ENCODE measurements around the gene GIGYF1.
A peak's percentile ranks its signal among the peaks of the same experiment; 100 is the strongest.

Gene GIGYF1

DNA sequence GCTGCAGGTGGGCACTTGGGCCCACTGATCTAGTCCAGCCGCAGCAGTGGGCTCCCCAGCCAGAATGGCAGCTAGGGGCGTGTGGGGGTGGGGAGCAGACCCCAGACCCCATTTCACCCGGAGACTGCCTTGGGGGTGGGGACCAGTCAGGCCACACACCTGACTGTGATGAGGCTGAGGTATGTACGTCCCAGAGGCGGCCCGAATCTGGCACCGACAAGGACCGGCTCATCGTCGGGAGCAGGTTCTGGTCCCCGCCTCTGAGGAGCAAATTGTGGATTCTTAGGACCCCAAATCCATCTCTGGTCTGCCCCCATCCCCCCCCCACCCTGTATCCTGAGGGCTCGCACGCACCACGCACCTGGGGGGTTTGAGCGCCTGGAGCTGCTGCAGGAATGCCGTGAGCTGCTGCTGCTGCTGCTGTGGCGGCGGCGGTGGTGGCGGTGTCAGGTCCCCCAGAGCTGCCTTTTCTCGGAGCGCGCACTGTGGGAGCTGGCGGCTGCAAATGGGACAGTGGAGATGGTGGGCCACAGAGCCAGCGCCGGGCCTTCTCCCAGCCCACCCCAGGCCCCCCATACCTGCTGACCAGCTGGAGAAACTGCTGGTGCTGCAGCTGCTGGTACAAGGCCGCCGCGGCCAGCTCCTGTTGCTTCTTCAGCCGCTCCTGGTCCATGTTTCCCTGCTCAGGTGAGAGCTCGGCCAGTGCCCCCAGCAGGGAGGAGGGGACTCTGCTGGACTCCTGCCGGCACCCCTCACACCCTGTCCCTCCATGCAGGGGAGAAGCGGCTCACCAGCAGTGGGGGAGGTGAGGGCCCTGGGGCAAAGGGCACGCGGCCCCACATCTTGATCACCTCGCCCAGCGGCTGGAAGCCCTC, 10.2 kb downstream of the GIGYF1 start:
- DNase-seq (ENCODE audit: low read depth): no peak

DNA sequence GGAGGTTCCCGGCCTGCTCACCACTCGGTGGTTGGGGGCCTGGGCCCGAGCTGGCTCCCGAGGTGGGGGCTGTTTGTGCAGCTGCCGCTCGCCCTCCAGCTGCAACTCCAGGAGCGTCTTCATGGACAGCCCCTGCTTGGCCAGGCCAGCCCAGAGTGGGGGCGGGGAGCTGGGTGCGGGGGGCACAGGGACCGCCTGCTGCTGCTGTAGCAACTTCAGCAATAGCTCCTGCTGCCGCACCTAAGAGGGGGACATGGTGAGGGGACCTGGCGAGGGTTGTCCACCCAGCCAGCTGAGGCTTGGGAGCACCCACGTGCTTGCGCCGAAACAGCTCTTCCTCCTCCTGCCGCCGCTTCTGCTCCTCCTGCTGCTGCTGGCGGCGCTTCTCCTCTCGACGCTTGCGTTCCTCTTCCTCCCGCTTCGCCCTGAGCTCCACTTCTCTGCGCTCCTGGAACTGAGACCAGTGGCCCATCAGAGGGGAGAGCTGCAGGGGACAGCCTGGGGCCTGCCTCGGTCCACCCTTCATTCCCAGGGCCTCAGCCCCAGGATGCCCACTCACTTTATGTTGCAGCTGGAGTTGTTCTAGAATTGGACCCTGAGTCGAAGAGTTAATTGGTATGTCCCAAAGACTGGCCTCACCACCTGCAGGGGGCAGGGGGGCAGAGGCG, 10.9 kb downstream of the GIGYF1 start:
- DNase-seq (ENCODE audit: low read depth): no peak

- DNase-seq (ENCODE audit: low read depth): no peak
Measured at GRCh38 chr7:100682228-100682741, 11.8 kb downstream of the GIGYF1 start.

DNA sequence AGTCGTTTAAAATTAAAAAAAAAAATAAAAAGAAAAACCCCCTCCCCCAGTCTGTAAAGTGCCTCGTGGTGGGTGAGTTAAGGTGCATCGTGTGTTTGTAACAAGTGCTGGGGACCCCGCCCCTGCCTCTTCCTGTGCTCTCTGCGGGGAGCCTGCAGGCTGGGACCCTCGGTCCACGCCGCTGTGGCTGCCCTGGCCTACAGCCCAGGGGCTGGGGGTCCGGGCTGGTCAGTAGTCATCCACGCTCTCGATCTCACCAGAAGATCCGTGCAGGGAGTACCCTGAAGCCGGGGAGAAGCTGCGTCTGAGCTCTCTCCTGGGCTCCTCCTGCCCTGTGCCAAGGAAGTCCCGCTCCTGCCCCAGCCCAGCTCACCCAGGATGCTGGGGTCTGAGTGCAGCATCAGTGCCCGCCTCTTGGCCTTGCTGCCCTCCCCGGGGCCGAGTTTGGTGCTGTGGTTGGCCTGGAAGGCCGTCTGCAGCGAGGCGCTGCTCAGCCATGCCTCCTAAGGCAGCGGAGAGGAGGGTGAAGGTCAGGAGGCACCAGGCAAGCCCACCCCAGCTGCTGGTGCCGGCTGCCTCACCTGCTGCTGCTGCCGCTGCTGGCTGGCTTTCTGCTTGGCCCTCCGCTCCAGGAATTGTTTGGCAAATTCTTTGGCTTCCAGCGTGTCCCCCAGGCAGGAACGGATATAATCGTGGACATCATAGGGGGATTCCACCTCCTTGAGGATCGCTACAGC, 12.4 kb downstream of the GIGYF1 start:
- DNase-seq (ENCODE audit: low read depth): no peak

- no peak for DNase-seq (ENCODE audit: low read depth)
Measured at GRCh38 chr7:100680576-100681271, 13.3 kb downstream of the GIGYF1 start.

GRCh38 chr7:100679927-100680575, 14.0 kb downstream of the GIGYF1 start:
- DNase-seq (ENCODE audit: low read depth): peak; percentile 81

GRCh38 chr7:100679129-100679926, 14.7 kb downstream of the GIGYF1 start:
- DNase-seq (ENCODE audit: low read depth): no peak

DNA sequence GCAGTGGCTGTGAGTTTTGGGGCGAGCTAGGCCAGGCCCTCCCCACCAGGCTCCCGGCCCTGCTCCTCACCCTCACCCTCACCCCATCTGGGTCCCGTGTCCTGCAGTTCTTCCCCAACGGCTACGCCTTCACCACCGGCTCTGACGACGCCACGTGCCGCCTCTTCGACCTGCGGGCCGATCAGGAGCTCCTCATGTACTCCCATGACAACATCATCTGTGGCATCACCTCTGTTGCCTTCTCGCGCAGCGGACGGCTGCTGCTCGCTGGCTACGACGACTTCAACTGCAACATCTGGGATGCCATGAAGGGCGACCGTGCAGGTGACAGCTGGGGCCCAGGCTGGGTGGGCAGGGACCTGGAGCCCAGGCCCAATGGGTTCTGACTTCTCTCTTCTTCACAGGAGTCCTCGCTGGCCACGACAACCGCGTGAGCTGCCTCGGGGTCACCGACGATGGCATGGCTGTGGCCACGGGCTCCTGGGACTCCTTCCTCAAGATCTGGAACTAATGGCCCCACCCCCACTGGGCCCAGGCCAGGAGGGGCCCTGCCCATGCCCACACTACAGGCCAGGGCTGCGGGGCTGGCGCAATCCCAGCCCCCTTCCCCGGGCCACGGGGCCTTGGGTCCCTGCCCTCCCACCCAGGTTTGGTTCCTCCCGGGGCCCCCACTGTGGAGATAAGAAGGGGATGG, 15.6 kb downstream of the GIGYF1 start:
- DNase-seq (ENCODE audit: low read depth): no peak

DNA sequence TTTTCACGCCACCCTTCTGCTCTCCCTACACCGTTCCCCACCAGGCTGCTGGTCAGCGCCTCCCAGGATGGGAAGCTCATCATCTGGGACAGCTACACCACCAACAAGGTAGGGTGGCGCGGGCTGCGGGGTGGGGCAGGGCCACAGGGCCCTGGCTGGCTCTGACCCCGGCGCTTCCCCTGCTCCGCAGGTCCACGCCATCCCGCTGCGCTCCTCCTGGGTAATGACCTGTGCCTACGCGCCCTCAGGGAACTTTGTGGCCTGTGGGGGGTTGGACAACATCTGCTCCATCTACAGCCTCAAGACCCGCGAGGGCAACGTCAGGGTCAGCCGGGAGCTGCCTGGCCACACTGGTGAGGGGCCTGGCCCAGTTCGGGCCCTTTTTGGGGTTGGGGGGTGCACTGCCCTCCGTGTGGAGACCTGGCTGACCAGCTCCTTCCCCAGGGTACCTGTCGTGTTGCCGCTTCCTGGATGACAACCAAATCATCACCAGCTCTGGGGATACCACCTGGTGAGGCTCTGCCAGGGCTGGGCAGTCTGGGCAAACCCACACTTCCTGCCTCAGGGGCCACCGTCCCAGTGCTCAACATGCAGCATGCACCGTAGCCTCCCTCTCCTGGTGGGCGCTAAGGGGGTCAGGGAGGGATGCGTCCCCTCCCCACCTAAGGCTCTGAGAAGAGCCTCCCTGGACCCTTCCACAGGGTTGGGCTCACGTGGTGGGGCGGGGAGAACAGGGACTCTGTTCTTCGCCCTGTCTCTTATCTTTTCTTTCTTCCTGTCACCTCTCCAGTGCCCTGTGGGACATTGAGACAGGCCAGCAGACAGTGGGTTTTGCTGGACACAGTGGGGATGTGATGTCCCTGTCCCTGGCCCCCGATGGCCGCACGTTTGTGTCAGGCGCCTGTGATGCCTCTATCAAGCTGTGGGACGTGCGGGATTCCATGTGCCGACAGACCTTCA, 16.5 kb downstream of the GIGYF1 start:
- DNase-seq (ENCODE audit: low read depth): no peak

DNA sequence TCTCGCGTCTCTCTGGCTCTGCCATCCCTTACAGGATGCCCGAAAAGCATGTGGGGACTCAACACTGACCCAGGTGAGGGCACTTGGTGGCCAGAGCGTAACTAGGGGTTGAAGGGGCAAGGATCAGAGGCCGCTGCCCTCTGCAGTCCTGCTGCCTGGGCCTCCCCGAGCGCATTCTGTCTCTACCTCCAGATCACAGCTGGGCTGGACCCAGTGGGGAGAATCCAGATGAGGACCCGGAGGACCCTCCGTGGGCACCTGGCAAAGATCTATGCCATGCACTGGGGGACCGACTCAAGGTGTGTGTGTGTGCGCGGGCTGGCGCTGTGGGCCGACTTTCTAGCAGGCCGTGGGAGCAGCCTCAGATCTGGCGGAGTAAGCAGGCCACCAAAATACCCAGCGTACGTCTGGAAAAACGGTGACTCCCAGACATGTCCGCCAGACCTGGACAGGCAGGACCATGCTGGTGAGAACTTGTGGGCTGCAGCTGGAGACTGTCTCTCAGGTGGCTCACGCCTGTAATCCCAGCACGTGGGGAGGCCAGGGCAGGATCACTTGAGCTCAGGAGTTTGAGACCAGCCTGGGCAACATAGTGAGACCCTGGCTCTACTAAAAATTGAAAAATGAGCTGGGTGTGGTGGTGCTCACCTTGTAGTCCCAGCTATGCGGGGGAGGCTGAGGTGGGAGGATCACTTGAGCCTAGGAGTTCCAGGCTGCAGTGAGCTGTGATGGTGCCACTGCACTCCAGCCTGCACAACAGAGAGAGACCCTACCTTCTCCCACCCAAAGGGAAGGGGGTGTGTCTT, 17.3 kb downstream of the GIGYF1 start:
- DNase-seq (ENCODE audit: low read depth): no peak

DNA sequence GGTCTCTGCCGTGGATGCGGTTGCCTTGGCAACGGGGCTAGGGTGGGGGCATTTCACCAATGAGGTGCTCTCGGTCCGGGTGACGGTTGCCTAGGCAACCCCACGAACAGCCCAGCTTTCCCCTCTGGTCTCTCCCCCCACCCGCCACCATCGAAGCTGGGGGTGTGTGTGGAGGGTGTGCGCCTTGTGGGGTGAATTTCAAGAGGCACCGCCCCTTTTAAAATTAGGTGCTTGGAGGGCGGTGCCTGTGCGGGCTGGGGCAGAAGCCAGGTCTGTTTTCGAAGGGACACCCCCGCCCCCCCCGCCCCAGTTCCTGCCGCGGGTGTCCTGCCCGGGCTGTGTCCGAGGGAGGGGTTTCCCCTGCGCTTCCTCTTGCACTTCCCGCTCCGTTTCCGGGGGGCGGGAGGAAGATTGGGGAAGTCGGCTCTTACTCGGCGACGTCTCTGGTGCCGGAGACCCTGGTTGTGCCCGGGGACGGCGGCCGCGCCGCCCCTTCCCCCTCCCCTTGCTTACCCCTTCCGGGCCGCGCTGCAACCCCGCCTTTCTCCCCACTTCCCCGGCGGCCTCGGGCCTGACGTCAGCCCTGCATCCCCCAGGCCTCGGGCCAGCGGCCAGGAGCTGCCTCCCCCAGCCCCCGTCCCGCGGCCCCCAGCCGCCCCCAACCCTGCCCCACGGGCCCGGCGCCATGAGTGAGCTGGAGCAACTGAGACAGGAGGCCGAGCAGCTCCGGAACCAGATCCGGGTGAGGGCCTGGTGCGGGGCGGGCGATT, 18.3 kb downstream of the GIGYF1 start:
- DNase-seq (ENCODE audit: low read depth): peak; percentile 68

- DNase-seq (ENCODE audit: low read depth): no peak
Measured at GRCh38 chr7:100675105-100675451, 19.0 kb downstream of the GIGYF1 start.

GRCh38 chr7:100674411-100675104, 19.5 kb downstream of the GIGYF1 start:
- no peak for DNase-seq (ENCODE audit: low read depth)

GRCh38 chr7:100673942-100674410, 20.1 kb downstream of the GIGYF1 start:
- DNase-seq (ENCODE audit: low read depth): peak; percentile 36

- peak; percentile 99 for DNase-seq (ENCODE audit: low read depth)
Measured at GRCh38 chr7:100673302-100673941, 20.6 kb downstream of the GIGYF1 start, which contains the start of gene GNB2. GNB2 (plus strand) TSS chr7:100673740; CDS start chr7:100676266, 2,526 bp downstream.

All from fibroblast of gingiva (primary cell).